Neuronal stem cell (in vitro differentiated cells): Measurements from ENCODE around the gene KDM1A.

Source experiments
- DNase-seq: peaks from one replicate; pipeline ENCODE4 v3.0.0-alpha.2; 2013; ENCODE audit warnings: low spot score
- H2AFZ ChIP-seq: one replicate; pipeline ENCODE4 v1.6.1; 2013; ENCODE audit warnings: mild to moderate bottlenecking, low read length, inconsistent platforms
- H2AK5ac ChIP-seq: 2 replicates; pipeline ENCODE4 v1.6.1; 2013; ENCODE audit warnings: low read depth, mild to moderate bottlenecking, inconsistent platforms, low read length, moderate library complexity, mixed read lengths
- H2BK120ac ChIP-seq: 2 replicates; pipeline ENCODE4 v1.6.1; 2013; ENCODE audit warnings: low read depth, mild to moderate bottlenecking, inconsistent platforms, low read length, moderate library complexity, mixed read lengths
- H2BK12ac ChIP-seq: one replicate; pipeline ENCODE4 v1.6.1; 2013; ENCODE audit warnings: low read length, inconsistent platforms
- H2BK15ac ChIP-seq: 2 replicates; pipeline ENCODE4 v1.6.1; 2013; ENCODE audit warnings: mild to moderate bottlenecking, low read length, inconsistent platforms, mixed read lengths
- H2BK5ac ChIP-seq: one replicate; pipeline ENCODE4 v1.6.1; 2013; ENCODE audit warnings: inconsistent platforms, mild to moderate bottlenecking, low read length, moderate library complexity
- H3K14ac ChIP-seq: one replicate; pipeline ENCODE4 v1.6.1; 2013; ENCODE audit warnings: low read length, inconsistent platforms
- H3K18ac ChIP-seq: 2 replicates; pipeline ENCODE4 v1.6.1; 2013; ENCODE audit warnings: low read length, inconsistent platforms
- H3K23ac ChIP-seq: 2 replicates; pipeline ENCODE4 v1.6.1; 2013; ENCODE audit warnings: low read depth, mild to moderate bottlenecking, mixed read lengths, low read length, inconsistent platforms; ENCODE audit not compliant: poor library complexity
- H3K27ac ChIP-seq: replicated peaks from 3 replicates; pipeline ENCODE4 v1.5.1; 2013; ENCODE audit warnings: low read length, inconsistent platforms
- H3K27me3 ChIP-seq, 3 experiments: 2 replicates each; pipeline ENCODE4 v1.6.1; 2013; ENCODE audit warnings: low read length in 3 of 3, mild to moderate bottlenecking in 2 of 3, inconsistent platforms in 1 of 3, low read depth in 1 of 3, mixed read lengths in 1 of 3, moderate library complexity in 1 of 3; ENCODE audit not compliant: control insufficient read depth in 3 of 3, insufficient read depth in 3 of 3
- H3K36me3 ChIP-seq, 2 donors: replicated peaks in 1 of 2; 2 replicates each; pipeline ENCODE4 v1.6.1; 2013; ENCODE audit warnings: low read length in 2 of 2; ENCODE audit not compliant: control insufficient read depth in 2 of 2, insufficient read depth in 2 of 2
- H3K4ac ChIP-seq: 2 replicates; pipeline ENCODE4 v1.6.1; 2013; ENCODE audit warnings: inconsistent platforms, mild to moderate bottlenecking, low read length, moderate library complexity
- H3K4me1 ChIP-seq, 2 donors: 1 replicate in 1 of 2; 2 replicates in 1 of 2; pipeline ENCODE4 v1.6.1; 2013; ENCODE audit warnings: low read length in 2 of 2, low read depth in 1 of 2; ENCODE audit not compliant: control insufficient read depth in 2 of 2, insufficient read depth in 1 of 2
- H3K4me2 ChIP-seq: one replicate; pipeline ENCODE4 v1.6.1; 2013; ENCODE audit warnings: mild to moderate bottlenecking, low read length, inconsistent platforms; ENCODE audit not compliant: insufficient read depth, poor library complexity, severe bottlenecking
- H3K4me3 ChIP-seq, 2 donors: 2 replicates each; pipeline ENCODE4 v1.5.1; 2013; ENCODE audit warnings: low read length in 2 of 2, mild to moderate bottlenecking in 2 of 2, inconsistent platforms in 1 of 2, moderate library complexity in 1 of 2
- H3K79me1 ChIP-seq: one replicate; pipeline ENCODE4 v1.6.1; 2013; ENCODE audit warnings: low read depth, mild to moderate bottlenecking, inconsistent platforms, low read length, moderate library complexity
- H3K9ac ChIP-seq: one replicate; pipeline ENCODE4 v1.6.1; 2013; ENCODE audit warnings: mild to moderate bottlenecking, low read depth, low read length, inconsistent platforms; ENCODE audit not compliant: poor library complexity
- H3K9me3 ChIP-seq, 2 donors: replicated peaks in 1 of 2; 2 replicates each; pipeline versions ENCODE3 to v1.6.1; 2013; ENCODE audit warnings: low read length in 2 of 2, mild to moderate bottlenecking in 2 of 2, inconsistent platforms in 1 of 2, low read depth in 1 of 2, mixed read lengths in 1 of 2, moderate library complexity in 1 of 2; ENCODE audit not compliant: control insufficient read depth in 2 of 2, insufficient read depth in 1 of 2
- H4K8ac ChIP-seq: one replicate; pipeline ENCODE4 v1.6.1; 2013; ENCODE audit warnings: low read depth, mild to moderate bottlenecking, inconsistent platforms, low read length, moderate library complexity
- H4K91ac ChIP-seq: one replicate; pipeline ENCODE4 v1.6.1; 2013; ENCODE audit warnings: low read length, low read depth, mild to moderate bottlenecking, inconsistent platforms; ENCODE audit not compliant: poor library complexity
- WGBS, 2 donors: extraction: QIAGEN DNeasy Blood & Tissue Kit; methylation state at CpG; one replicate each; pipeline ENCODE4 v1.1.7; 2013; ENCODE audit warnings: missing lambda C conversion rate in 2 of 2, mixed read lengths in 1 of 2; ENCODE audit not compliant: insufficient read length in 2 of 2, insufficient replicate concordance in 1 of 2; ENCODE audit errors: extremely low coverage in 2 of 2; 5-methylcytosine and 5-hydroxymethylcytosine counted together

KDM1A gene

DNA sequence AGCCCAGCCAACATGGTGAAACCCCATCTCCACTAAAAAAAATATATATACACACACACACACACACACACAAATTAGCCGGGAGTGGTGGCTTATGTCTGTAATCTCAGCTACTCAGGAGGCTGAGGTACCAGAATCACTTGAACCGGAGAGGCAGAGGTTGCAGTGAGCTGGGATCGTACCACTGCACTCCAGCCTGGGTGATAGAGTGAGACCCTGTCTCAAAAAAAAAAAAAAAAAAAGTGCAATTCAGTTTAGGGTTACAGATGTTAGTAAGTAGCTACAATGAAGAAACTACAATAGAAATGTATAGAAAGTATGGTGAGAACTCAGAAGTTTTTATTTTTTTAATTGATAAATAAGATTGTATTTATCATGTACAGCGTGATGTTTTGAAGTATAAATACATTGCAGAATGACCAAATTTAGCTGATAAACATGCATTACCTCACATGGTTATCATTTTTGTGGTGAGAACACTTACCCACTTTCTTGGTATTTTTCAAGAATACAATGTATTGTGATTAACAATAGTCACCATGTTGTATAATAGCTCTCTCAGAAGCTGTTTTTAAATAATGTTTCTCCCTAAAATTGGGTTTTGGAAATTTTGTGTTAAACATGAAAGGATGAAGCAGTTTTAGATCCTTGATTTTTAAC, 17.9 kb downstream of the KDM1A start:
- Histone ChIP-seq H2BK12ac (no peak overlapping the region), H2BK5ac (no peak overlapping the region), H2BK15ac (no peak overlapping the region), H3K4me3 (no peak overlapping the region), H4K8ac (no peak overlapping the region), H3K4me2 (no peak overlapping the region), H2AFZ (no peak overlapping the region), H2AK5ac (no peak overlapping the region), H3K27me3 (no peaks in the 10 kb centered on the region), H3K4me1 (peaks cover 2 to 4% of the 10 kb centered on the region in 2 donors), H2BK120ac (no peak overlapping the region), H3K27ac (no peak overlapping the region), H3K14ac (no peak overlapping the region), H3K18ac (no peak overlapping the region), H3K23ac (no peak overlapping the region), H4K91ac (no peak overlapping the region), H3K36me3 (peaks cover 0 to 72% of the 10 kb centered on the region in 2 donors), H3K4ac (no peak overlapping the region), H3K9ac (no peak overlapping the region), H3K79me1 (peaks cover 2% of the 10 kb centered on the region), H3K9me3 (peaks cover 0 to 2% of the 10 kb centered on the region in 2 donors)
- DNase-seq, result no peak
- WGBS, 2 donors, result 100% methylated on average over 1 of the region's 4 CpGs; no CpG with 5 or more reads in 1 of the 2 donors

DNA sequence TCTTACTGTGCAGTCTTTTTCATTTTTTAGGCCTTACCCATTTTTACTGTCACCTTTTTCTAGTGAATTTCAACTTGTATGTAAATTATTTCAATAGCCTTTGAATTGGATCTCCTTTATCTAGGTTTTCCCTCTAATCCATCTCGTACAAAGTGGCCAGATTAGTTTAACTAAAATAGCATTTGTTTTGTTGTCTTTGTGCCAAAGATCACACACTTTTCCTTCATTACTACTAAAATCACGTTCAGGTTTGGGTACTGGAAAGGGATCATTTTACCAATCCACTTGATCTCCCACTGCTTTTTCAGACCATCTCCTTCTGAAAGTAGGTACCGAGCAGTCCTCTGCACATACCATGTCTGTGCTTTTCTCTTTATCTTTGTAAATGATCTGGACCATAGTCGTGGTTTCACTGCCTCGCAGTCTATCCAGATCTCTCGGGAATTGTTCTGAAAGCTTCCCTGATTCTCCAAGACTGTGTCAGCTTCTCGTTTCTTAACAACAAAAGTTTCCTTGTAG, 20.1 kb downstream of the KDM1A start:
- Histone ChIP-seq H3K79me1 (no peaks in the 10 kb centered on the region), H2BK15ac (no peak overlapping the region), H3K4me1 (peaks cover 2 to 4% of the 10 kb centered on the region in 2 donors), H3K27ac (no peak overlapping the region), H2AFZ (no peak overlapping the region), H2BK5ac (no peak overlapping the region), H3K4me2 (no peak overlapping the region), H3K9ac (no peak overlapping the region), H2BK120ac (no peak overlapping the region), H3K14ac (no peak overlapping the region), H3K4me3 (no peak overlapping the region), H3K27me3 (no peaks in the 10 kb centered on the region), H3K9me3 (no peaks in the 10 kb centered on the region), H2BK12ac (no peak overlapping the region), H3K36me3 (peaks cover 0 to 68% of the 10 kb centered on the region in 2 donors), H3K4ac (no peak overlapping the region), H4K91ac (no peak overlapping the region), H4K8ac (no peak overlapping the region), H2AK5ac (no peak overlapping the region), H3K18ac (no peak overlapping the region), H3K23ac (no peak overlapping the region)
- no peak for DNase-seq
- WGBS, 2 donors, result no CpG with 5 or more reads among the region's 7 CpGs

DNA sequence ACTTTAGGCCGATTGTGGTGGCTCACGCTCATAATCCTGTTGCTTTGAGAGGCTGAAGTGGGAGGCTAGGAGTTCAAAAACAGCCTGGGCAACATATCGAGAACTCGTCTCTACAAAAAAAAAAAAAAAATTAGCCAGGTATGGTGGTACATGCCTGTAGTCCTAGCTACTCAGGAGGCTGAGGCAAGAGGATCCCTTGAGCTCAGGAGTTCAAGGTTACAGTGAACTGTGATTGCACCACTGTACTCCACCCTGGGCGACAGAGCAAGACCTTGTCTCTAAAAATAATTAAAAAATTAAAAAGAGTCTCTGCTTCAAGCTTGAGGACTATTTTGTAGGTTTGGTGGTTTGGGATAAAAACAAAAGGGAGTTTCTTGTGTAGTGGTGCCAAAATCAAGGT, 21.2 kb downstream of the KDM1A start:
- no peaks in the 10 kb centered on the region for H3K27me3 ChIP-seq
- no peak overlapping the region for H4K8ac ChIP-seq
- no peak overlapping the region for H3K4me3 ChIP-seq
- peaks cover 2 to 4% of the 10 kb centered on the region in 2 donors for H3K4me1 ChIP-seq
- WGBS, 2 donors, result no CpG with 5 or more reads among the region's 5 CpGs
- H2AFZ ChIP-seq, result no peak overlapping the region
- H3K4ac ChIP-seq, result no peak overlapping the region
- H3K9me3 ChIP-seq, result no peaks in the 10 kb centered on the region
- H2BK5ac ChIP-seq, result no peak overlapping the region
- H3K14ac ChIP-seq, result no peak overlapping the region
- no peak overlapping the region for H4K91ac ChIP-seq
- H2AK5ac ChIP-seq, result no peak overlapping the region
- H3K18ac ChIP-seq, result no peak overlapping the region
- no peak for DNase-seq
- peaks cover 0 to 72% of the 10 kb centered on the region in 2 donors for H3K36me3 ChIP-seq
- no peak overlapping the region for H2BK15ac ChIP-seq
- no peak overlapping the region for H3K4me2 ChIP-seq
- no peak overlapping the region for H2BK12ac ChIP-seq
- H3K9ac ChIP-seq, result no peak overlapping the region
- H3K23ac ChIP-seq, result no peak overlapping the region
- H3K79me1 ChIP-seq, result no peaks in the 10 kb centered on the region
- no peak overlapping the region for H2BK120ac ChIP-seq
- H3K27ac ChIP-seq, result no peak overlapping the region

DNA sequence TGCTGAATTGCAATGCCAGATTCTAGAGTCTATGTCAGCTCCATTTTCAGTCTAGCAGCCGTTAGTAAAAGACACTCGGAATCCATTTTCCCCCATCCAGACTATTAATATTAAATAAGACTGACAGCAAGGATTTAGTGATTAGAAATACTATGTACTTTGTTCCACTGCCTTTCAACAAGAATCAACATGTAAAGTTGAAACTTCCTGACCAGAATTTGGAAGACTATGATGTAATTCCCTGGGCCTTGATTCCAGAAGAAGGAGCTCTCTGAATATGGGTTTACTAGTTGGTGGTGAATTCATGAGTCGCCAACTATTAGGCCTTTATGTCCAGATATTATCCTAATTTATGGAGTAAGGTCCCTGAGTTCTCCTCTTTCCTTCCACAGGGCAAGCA, 24.8 kb downstream of the KDM1A start:
- Histone ChIP-seq H4K8ac (no peak overlapping the region), H3K4me1 (peaks cover 0 to 2% of the 10 kb centered on the region in 2 donors), H2AFZ (no peak overlapping the region), H3K14ac (no peak overlapping the region), H3K27me3 (no peaks in the 10 kb centered on the region), H3K4ac (no peak overlapping the region), H2BK15ac (no peak overlapping the region), H2BK5ac (no peak overlapping the region), H3K18ac (no peak overlapping the region), H2BK120ac (no peak overlapping the region), H3K36me3 (peaks cover 0 to 83% of the 10 kb centered on the region in 2 donors), H3K27ac (no peak overlapping the region), H3K23ac (no peak overlapping the region), H2BK12ac (no peak overlapping the region), H3K9me3 (no peaks in the 10 kb centered on the region), H3K79me1 (no peaks in the 10 kb centered on the region), H3K9ac (no peak overlapping the region), H4K91ac (no peak overlapping the region), H3K4me3 (no peak overlapping the region), H3K4me2 (no peak overlapping the region), H2AK5ac (no peak overlapping the region)
- no CpG with 5 or more reads among the region's 3 CpGs for WGBS, 2 donors
- no peak for DNase-seq
